ENCODE measurements around the gene TRIM72. TPM values are rescaled to one million over a fixed set of nuclear protein-coding genes. Genes with fewer than 3 reads are reported as not detected.

TRIM72 gene
- total RNA-seq, 1 experiment from 2014 or later, result not detected

GRCh38 chr16:31215287-31216162 lies 1.6 kb downstream of the TRIM72 start:
- H3K27me3 ChIP-seq (replicated peaks), result peaks cover 54% of the 10 kb centered on the region
- H3K4me3 ChIP-seq, result peak overlapping the region; percentile 20
- no peak overlapping the region for H3K27ac ChIP-seq
- H3K4me1 ChIP-seq (replicated peaks), result peaks cover 11% of the 10 kb centered on the region
- H3K36me3 ChIP-seq, result no peaks in the 10 kb centered on the region
- DNase-seq (ENCODE audit: low read depth in 1 of 2, low spot score in 2 of 2), result no peak
- no peaks in the 10 kb centered on the region for H3K9me3 ChIP-seq (replicated peaks)

- peaks cover 11% of the 10 kb centered on the region for H3K4me1 ChIP-seq (replicated peaks)
- no peak for DNase-seq (ENCODE audit: low read depth in 1 of 2, low spot score in 2 of 2)
- H3K27me3 ChIP-seq (replicated peaks), result peaks cover 59% of the 10 kb centered on the region
- H3K4me3 ChIP-seq, result no peak within 1 kb of the TSS
- H3K27ac ChIP-seq, result no peak within 1 kb of the TSS
- H3K9me3 ChIP-seq (replicated peaks), result no peaks in the 10 kb centered on the region
- no peaks in the 10 kb centered on the region for H3K36me3 ChIP-seq
These were observed 2.7 kb downstream of the TRIM72 start, which contains the start of gene PYDC1 for GRCh38 chr16:31216422-31217135. TSS of gene PYDC1 (minus strand) at chr16:31217135. CDS start at chr16:31217028, 107 bp downstream.

- H3K27me3 ChIP-seq (replicated peaks), result peaks cover 57% of the 10 kb centered on the region
These were observed 3.2 kb downstream of the TRIM72 start for GRCh38 chr16:31217136-31217530.

GRCh38 chr16:31219154-31219741 lies 5.3 kb downstream of the TRIM72 start:
- H3K9me3 ChIP-seq (replicated peaks), result no peaks in the 10 kb centered on the region
- H3K27ac ChIP-seq, result no peak overlapping the region
- no peaks in the 10 kb centered on the region for H3K36me3 ChIP-seq
- DNase-seq (ENCODE audit: low read depth in 1 of 2, low spot score in 2 of 2), result no peak
- H3K4me3 ChIP-seq, result no peak overlapping the region
- H3K4me1 ChIP-seq (replicated peaks), result peaks cover 11% of the 10 kb centered on the region
- peaks cover 48% of the 10 kb centered on the region for H3K27me3 ChIP-seq (replicated peaks)

More at GRCh38 chr16:31217136-31217530, 3.2 kb downstream of the TRIM72 start:
- DNase-seq (ENCODE audit: low read depth in 1 of 2, low spot score in 2 of 2), result no peak
- H3K36me3 ChIP-seq, result no peaks in the 10 kb centered on the region
- no peak overlapping the region for H3K4me3 ChIP-seq
- H3K4me1 ChIP-seq (replicated peaks), result peaks cover 11% of the 10 kb centered on the region
- no peaks in the 10 kb centered on the region for H3K9me3 ChIP-seq (replicated peaks)
- H3K27ac ChIP-seq, result no peak overlapping the region

GRCh38 chr16:31221357-31222160 lies 7.6 kb downstream of the TRIM72 start:
- Histone ChIP-seq H3K9me3 (replicated peaks) (no peaks in the 10 kb centered on the region), H3K27ac (no peak overlapping the region), H3K4me1 (replicated peaks) (no peaks in the 10 kb centered on the region), H3K36me3 (no peaks in the 10 kb centered on the region), H3K4me3 (no peak overlapping the region), H3K27me3 (replicated peaks) (peaks cover 25% of the 10 kb centered on the region)
- no peak for DNase-seq (ENCODE audit: low read depth in 1 of 2, low spot score in 2 of 2)

- no peaks in the 10 kb centered on the region for H3K4me1 ChIP-seq (replicated peaks)
These were observed 9.1 kb downstream of the TRIM72 start for GRCh38 chr16:31223044-31223443.

GRCh38 chr16:31224092-31224955 lies 10.4 kb downstream of the TRIM72 start:
- Histone ChIP-seq H3K27me3 (replicated peaks) (peaks cover 6% of the 10 kb centered on the region; the same call in 1 of the 2 replicates), H3K36me3 (no peaks in the 10 kb centered on the region), H3K4me1 (replicated peaks) (no peaks in the 10 kb centered on the region), H3K4me3 (no peak overlapping the region), H3K9me3 (replicated peaks) (no peaks in the 10 kb centered on the region), H3K27ac (no peak overlapping the region)
- DNase-seq (ENCODE audit: low read depth in 1 of 2, low spot score in 2 of 2), result no peak

More at GRCh38 chr16:31223044-31223443, 9.1 kb downstream of the TRIM72 start:
- Histone ChIP-seq H3K9me3 (replicated peaks) (no peaks in the 10 kb centered on the region), H3K36me3 (no peaks in the 10 kb centered on the region), H3K4me3 (no peak overlapping the region), H3K27me3 (replicated peaks) (peaks cover 10% of the 10 kb centered on the region; the same call in 1 of the 2 replicates), H3K27ac (no peak overlapping the region)
- DNase-seq (ENCODE audit: low read depth in 1 of 2, low spot score in 2 of 2), result no peak

GRCh38 chr16:31225193-31225592 lies 11.3 kb downstream of the TRIM72 start:
- Histone ChIP-seq H3K27me3 (replicated peaks) (peaks cover 6% of the 10 kb centered on the region; the same call in 1 of the 2 replicates), H3K36me3 (no peaks in the 10 kb centered on the region), H3K27ac (no peak overlapping the region), H3K4me1 (replicated peaks) (no peaks in the 10 kb centered on the region), H3K9me3 (replicated peaks) (no peaks in the 10 kb centered on the region), H3K4me3 (no peak overlapping the region)
- no peak for DNase-seq (ENCODE audit: low read depth in 1 of 2, low spot score in 2 of 2)

- H3K4me3 ChIP-seq, result no peak overlapping the region
- no peaks in the 10 kb centered on the region for H3K36me3 ChIP-seq
- no peaks in the 10 kb centered on the region for H3K27me3 ChIP-seq (replicated peaks)
- no peak overlapping the region for H3K27ac ChIP-seq
- no peaks in the 10 kb centered on the region for H3K4me1 ChIP-seq (replicated peaks)
- DNase-seq (ENCODE audit: low read depth in 1 of 2, low spot score in 2 of 2), result no peak
- no peaks in the 10 kb centered on the region for H3K9me3 ChIP-seq (replicated peaks)
These were observed 14.3 kb downstream of the TRIM72 start for GRCh38 chr16:31228206-31228605.

- no peaks in the 10 kb centered on the region for H3K4me1 ChIP-seq (replicated peaks)
- H3K36me3 ChIP-seq, result no peaks in the 10 kb centered on the region
These were observed 15.6 kb downstream of the TRIM72 start for GRCh38 chr16:31229501-31229900.

GRCh38 chr16:31238041-31238440 lies 24.1 kb downstream of the TRIM72 start:
- Histone ChIP-seq H3K4me3 (no peak overlapping the region), H3K4me1 (replicated peaks) (no peaks in the 10 kb centered on the region), H3K9me3 (replicated peaks) (no peaks in the 10 kb centered on the region), H3K36me3 (no peaks in the 10 kb centered on the region), H3K27ac (no peak overlapping the region), H3K27me3 (replicated peaks) (peaks cover 11% of the 10 kb centered on the region)
- DNase-seq (ENCODE audit: low read depth in 1 of 2, low spot score in 2 of 2), result no peak

More at GRCh38 chr16:31229501-31229900, 15.6 kb downstream of the TRIM72 start:
- no peaks in the 10 kb centered on the region for H3K9me3 ChIP-seq (replicated peaks)
- H3K4me3 ChIP-seq, result no peak overlapping the region
- no peaks in the 10 kb centered on the region for H3K27me3 ChIP-seq (replicated peaks)
- no peak for DNase-seq (ENCODE audit: low read depth in 1 of 2, low spot score in 2 of 2)
- no peak overlapping the region for H3K27ac ChIP-seq

GRCh38 chr16:31242206-31242605 lies 28.3 kb downstream of the TRIM72 start:
- Histone ChIP-seq H3K36me3 (no peaks in the 10 kb centered on the region), H3K27ac (no peak overlapping the region)
- DNase-seq (ENCODE audit: low read depth in 1 of 2, low spot score in 2 of 2), result no peak

More at GRCh38 chr16:31242206-31242605, 28.3 kb downstream of the TRIM72 start:
- H3K9me3 ChIP-seq (replicated peaks), result no peaks in the 10 kb centered on the region
- H3K27me3 ChIP-seq (replicated peaks), result peaks cover 29% of the 10 kb centered on the region
- no peak overlapping the region for H3K4me3 ChIP-seq
- H3K4me1 ChIP-seq (replicated peaks), result no peaks in the 10 kb centered on the region
